HL-60/S4 treated with phorbol 12-myristate 13-acetate at 8.2 ng/mL for 4 days and 3 days (cell line): Measurements from ENCODE around the gene LAMP2.

Experiments
- in situ Hi-C: fragments of 300-500 bp; cut with MboI; formaldehyde crosslinking; loops from 2 replicates; pipeline ENCODE4 v1.15.0; 2022; ENCODE audit warnings: low sequenced_read_pairs

Gene LAMP2

DNA sequence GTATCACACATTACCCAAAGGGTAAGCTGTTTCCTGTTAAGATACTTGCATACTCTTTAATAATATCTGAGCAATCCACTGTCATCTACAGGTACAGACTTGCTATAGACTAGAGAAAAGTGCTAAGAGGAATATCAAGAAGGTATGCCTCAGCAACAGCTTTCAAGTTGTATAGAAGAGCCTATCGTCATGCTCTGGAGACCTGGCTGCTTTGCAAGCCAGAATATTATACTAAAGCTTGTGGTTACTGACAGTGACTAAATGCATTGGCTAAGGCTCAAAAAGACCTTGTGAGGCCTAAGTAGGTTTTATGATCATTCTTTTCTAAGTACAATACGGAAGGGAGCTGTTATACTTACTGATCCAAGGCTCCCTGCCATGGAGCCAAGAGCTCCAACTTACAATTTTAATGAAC lies 11.3 kb downstream of the LAMP2 start:
- in situ Hi-C loops = no loop called here

DNA sequence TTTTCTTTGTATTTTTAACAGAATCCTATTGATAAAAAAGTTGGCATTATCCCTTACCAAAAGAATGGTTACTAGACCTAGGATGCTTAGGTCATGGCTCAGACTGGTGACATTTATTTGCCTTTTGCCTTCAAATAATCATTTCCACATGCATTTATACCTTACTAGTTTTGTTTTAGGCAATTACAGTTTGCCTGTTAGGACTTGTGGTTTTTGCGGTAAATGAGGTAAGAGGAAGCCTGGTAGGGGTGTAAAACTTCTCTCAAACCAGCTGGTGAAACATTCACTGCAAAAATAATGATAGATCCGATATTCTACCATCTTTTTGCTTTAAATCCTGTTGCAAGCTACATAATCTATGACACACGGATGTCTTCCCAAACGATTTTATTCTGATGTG lies 12.1 kb downstream of the LAMP2 start:
- in situ Hi-C loops = no loop called here

DNA sequence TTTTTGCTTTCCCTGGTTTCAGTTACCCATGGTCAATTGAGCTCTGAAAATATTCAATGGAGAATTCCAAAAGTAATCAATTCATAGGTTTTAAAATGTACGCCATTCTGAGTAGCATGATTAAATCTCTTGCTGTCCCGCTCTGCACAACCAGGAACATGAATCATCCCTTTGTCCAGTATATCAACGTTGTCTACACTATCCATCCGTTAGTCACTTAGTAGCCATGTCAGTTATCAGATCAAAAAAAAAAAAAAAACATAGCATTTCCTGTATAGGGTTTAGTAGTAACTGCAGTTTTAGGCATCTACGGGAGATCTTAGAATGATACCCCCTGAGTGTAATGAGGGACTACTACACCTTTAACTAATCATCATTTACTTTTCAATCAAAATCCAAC lies 15.1 kb downstream of the LAMP2 start:
- in situ Hi-C loops = no loop called here

DNA sequence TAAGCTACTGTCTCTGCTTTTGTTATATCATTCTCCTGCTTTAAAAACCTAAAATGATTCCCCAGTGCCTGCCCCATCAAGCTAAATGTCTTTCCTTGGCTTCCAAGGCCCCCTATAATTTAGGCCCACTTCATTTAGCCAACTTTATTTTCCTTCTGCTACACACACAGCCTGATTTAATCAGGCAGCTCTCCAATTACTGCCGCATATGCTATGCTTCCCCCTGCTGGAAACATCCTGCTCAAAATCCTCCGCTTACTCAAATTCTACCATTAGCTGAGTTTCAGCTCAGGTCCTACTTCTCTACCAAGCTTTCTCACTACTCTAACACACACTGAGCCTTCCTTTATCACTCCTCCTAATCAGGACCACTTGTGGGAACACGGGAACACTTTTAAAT lies 17.0 kb downstream of the LAMP2 start:
- in situ Hi-C loops = no loop called here

DNA sequence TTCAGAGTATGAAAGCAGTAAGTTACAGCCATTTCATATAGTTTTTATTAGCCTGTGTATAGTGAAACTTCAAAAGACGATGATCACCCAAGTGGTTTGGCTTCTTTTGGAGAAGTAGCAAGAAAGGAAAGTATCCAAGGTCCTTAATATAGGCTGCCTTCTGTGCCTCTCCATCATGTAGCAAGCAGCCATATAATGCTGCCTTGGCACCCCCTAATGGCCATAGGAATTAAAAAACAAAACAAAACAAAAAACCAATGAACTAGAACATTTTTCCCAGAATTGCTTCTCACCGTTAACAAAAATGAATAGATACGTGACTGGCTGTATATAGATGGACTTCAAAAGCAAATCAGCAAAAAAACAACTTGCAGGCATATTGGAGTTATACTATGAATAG lies 18.9 kb downstream of the LAMP2 start:
- in situ Hi-C loops = no loop called here

DNA sequence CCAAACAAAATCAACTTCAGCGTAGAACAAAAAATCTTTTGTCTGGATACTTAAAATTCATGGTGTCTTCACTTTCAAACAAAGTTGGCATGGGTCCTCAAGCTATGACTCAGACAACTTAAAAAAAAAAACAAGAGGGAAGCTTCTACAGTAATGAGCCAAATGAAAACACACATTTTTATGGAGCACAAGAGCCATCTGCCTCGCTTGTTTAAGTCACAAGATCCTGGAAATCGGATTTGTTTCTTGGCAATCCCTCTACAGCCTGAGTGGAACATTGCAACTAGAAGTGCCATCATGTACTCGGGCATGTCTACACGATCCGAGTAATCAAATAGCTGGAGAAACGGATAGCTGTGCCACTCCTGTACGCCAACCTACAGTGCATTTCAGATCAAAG lies 22.6 kb downstream of the LAMP2 start:
- in situ Hi-C loops = no loop called here

DNA sequence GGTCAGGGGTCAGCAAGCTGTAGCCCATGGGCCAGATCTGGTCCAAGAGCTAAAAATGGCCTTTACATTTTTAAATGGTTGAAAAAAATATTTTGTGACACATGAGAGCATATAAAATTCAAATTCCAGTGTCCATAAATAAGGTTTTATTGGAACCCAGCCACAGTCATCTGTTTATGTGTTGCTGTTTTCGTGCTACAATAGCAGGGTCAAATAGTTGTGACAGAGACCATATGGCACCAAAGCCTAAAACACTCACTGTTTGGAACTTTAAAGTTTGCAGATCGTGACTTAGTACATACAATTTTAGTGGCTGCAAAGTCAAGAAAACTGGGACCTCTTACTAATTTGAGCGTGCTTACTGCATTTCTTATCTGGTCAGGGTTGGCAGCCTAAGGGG lies 29.2 kb downstream of the LAMP2 start:
- in situ Hi-C loops = no loop called here

DNA sequence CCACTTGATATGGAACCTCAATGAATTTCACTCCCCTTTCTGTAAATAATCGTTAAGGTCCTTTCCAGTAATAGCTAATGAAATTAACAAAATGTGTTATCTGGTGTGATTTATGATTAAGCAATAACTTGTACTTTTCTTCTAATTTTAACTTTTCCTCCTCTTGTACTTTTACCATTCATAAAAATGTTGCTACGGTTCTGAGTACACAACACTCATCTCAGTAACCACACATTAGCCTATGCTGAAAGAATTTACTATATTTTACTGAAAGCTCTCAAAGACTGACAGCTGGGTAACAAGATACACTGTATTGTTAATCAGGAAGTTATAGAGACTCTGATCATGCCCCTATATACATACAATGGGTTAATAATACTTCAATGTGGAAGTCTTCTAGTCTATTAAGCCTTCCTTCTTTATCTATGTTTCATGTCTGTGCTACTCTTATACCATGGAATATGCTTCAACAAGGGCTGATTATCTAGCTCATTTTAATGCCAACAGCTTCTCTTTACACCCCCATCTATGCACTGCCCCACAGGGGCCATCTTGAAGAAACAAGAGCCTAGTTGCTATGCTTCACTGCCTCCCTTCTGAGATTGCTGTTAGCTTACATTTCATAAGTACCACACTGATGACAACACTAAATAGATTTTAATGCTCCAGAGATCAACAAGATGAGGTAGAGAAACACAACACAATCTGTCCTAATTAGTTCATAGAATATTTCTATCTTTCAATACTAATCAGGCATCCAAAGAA lies 39.1 kb downstream of the LAMP2 start:
- in situ Hi-C loops = no loop called here

DNA sequence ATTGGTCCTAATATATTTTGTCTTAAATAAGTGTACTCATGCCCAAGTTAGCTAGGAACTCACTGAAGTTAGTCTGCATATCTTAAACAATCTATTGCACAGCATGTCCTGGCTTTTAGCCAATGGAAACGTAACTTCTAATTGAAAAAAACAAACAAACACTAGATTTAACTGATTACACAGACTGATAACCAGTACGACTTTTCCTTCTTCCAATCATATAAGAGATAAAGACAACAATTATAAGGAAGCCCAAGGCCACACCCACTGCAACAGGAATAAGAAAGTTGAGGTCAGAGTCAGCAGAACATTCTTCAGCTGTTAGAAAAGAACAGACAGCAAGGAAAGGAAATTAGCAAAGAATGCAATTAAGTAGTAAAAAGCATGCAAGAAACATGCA lies 40.8 kb downstream of the LAMP2 start:
- in situ Hi-C loops = no loop called here

DNA sequence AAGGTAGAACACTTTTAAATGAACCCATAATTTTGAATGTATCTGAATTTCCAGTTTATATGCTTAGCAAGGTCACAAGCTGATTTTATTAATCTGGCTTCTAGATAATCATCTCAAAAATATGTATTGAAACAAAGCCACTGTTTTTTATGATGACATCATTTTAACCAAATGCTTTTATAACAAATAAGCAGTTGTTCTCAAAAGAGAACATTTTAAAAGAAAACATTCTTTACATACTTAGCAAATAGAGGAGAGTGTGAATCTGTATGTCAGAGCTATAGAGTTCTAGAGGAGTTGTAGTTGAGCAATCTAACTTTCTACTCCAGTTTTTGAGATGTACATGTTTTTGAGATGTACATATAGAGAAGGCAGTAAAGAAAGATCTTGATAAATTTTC lies 42.5 kb downstream of the LAMP2 start:
- in situ Hi-C loops = no loop called here

DNA sequence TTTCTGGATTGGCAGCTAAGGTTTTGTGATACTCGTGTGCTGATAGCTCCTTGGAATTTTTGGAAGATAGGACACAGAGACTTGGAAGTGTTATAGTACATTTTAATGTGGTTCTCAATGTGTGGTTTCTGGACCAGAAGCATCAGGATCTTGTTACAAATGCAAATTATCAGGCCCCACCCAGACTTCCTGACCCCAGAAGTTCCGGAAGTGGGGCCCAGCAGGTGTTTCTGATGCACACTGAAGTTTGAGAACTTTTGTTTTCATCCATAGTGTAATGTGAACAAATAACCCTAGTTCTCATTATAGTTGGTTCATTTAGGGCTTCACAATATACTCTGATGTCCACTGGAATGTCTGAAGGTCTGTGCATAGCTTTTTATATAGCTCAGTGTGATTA lies 49.6 kb downstream of the LAMP2 start:
- in situ Hi-C loops = no loop called here

DNA sequence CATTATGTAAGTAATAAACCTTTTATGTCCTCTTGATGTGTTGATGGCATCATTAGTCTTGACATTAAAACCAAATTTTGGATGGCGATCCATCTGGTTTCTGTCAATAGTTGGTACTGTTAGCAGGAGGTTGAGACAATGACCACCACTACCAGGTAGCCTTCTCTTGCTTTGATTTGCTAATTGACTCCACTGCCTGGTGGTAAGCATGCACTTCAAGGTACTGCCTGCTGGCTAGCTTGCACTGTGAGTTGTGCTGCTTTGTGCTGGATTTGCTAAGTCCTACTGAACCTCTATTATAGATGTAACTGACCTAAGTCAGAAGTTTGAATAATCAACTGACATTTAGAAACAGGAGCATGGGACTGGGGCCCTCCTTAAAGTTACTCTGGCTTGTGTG lies 60.9 kb downstream of the LAMP2 start:
- in situ Hi-C loops = no loop called here

DNA sequence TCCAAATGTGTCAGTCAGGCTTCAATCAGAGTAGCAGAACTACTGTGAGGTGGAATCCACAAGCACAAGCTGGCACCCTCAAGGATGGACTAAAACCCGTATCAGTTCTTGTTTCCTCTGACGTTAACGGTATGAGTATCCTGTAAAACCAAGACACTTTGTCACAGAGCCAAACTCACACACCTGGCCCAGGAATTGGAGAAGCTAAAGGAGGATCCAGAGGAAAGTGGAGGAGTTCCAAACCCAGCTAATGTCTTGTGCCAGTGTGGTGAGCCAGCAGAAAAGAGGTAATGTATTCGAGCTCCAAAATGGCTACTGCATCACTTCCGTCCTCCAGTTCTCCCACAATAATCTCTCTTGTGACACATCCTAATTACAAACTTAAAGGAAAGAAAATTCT lies 62.5 kb downstream of the LAMP2 start:
- in situ Hi-C loops = no loop called here

DNA sequence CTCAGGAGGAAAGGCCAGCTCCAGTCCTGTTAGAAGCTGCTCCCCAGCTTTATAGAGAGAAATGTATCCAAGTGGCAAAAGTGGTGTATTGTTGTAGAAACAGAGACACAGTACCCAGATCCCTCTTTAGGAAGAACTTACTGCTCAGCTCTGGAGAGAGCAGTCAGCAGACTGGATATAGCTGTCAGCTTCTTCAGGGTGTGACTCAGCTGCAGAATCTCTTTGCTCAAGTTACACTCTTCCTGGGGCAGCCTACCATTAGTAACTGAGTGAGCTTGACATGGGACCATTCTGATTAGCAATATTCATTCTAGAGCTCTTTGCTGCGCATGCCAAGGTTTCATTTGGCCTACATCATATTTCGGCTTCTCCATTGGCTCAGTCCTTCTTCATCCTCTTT lies 66.7 kb downstream of the LAMP2 start:
- in situ Hi-C loops = no loop called here

DNA sequence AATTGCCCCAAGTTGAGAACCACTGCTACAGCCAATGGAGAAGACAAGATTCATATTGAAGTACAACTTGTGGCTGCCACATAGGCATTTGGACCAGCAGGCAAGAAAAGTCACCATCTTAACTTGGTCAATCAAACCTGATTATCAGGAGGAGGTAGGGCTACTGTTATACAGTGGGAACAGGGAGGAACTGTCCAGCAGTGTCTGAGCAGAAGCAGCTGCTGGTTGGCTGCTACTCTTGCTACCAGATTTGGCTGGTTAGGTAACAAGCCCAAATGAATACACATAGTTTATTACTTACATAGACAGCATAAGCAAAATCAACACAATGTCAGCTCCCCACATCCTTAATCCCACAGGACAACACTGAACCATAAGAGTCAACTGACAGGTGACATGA lies 67.8 kb downstream of the LAMP2 start:
- in situ Hi-C loops = no loop called here

DNA sequence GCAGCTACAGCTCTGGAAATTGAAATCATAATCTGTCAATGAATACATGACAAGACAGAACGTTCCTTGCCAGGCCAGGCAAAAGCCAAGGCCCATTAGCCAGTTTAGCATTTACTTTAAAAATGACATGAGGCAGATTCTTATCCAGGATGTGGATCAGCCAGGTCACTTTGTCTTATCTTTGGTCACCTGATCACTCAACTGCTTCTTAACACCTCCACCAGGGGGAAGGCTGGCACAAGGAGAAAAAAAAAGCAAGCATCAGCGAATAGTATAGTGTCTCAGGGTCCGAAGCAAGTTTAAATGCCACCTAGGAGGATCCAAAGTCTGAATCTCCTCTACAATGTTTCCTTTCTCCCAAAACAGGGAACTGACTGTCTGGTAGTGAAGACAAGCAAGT lies 88.4 kb downstream of the LAMP2 start:
- in situ Hi-C loops = no loop called here

DNA sequence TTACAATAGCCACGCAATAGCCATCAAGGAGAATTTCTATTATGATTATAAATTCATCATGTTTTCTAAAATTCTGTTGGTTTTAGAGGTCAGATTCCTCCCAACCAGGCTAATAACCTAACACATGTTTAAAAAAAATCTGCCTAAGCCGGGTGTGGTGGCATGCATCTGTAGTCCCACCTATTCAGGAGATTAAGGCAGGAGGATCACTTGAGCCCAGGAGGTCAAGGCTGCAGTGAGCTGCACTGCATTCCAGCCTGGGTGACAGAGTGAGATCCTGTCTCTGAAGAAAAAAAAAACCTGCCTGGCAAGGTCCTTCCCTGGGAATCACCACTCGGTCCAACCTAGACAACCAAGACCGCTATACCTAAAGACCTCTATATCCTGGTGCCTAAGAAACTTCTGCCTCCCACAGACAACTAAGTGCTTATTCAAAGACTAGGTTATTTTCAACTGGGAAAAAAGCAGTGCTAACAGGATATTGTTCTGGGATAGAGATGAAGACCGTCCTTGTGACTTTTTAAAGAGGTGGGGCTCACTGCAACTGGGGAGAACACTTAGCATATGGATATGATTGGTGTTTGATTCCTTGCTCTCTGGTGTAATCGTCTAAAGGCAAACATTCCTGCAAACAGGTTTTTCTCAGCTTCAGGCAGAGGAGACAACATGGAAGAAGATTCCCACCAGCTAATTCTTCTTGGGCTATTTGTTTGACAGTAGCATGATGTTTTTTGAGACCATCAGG lies 89.0 kb downstream of the LAMP2 start:
- in situ Hi-C loops = no loop called here

DNA sequence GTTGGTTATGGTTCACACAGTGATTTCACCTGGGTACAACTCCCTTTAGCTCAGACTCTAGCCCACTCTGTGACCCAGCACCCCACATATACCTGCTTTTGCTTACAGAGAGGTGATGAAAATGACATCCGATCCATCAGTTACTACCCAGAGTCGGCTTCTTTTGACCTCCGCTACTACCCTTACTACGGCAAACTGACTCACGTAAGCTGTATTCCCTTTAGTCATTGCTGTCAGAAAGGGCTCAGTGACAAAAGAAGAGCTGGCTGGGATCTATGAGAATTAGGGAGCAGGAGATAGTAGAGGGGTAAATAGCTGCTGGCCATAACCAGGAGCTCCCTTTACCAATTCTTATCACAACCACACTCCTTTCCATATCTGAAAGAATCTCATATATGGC lies 90.5 kb downstream of the LAMP2 start:
- in situ Hi-C loops = no loop called here
